Activated T-cell treated with anti-CD3 and anti-CD28 coated beads, Interleukin-2, amount 50 U/mL, for 24 hours (primary cell): Measurements from ENCODE around the gene SYNGR3.
A peak's percentile ranks its signal among the peaks of the same experiment; 100 is the strongest.
"Not testable (repeated sequence)": the region's sequence is repeated elsewhere in the genome, so short reads cannot be mapped to it uniquely, and the experiment has no call there.

Experiments used
- DNase-seq: peaks from one replicate; pipeline ENCODE4 v3.0.0-alpha.2; 2020
- H3K27ac Mint-ChIP-seq: 2 replicates; pipeline ENCODE4 v1.8.0; 2020; ENCODE audit warnings: mild to moderate bottlenecking, mixed read lengths
- H3K27me3 Mint-ChIP-seq: 2 replicates; pipeline ENCODE4 v1.8.0; 2020; ENCODE audit warnings: mixed read lengths
- H3K36me3 Mint-ChIP-seq: 2 replicates; pipeline ENCODE4 v1.8.0; 2020; ENCODE audit warnings: low read depth, mixed read lengths
- H3K4me1 Mint-ChIP-seq: 2 replicates; pipeline ENCODE4 v1.8.0; 2020; ENCODE audit warnings: low read depth, mixed read lengths
- H3K4me3 Mint-ChIP-seq: 2 replicates; pipeline ENCODE4 v1.8.0; 2020; ENCODE audit warnings: mild to moderate bottlenecking, moderate library complexity, mixed read lengths
- H3K9me3 Mint-ChIP-seq: 2 replicates; pipeline ENCODE4 v1.8.0; 2020; ENCODE audit warnings: mixed read lengths

SYNGR3 gene

GRCh38 chr16:1950559-1950958 lies 39.2 kb upstream of the SYNGR3 start:
- no peaks in the 10 kb centered on the region for H3K4me1 Mint-ChIP-seq
- no peak overlapping the region for H3K4me3 Mint-ChIP-seq
- no peak for DNase-seq
- no peaks in the 10 kb centered on the region for H3K27me3 Mint-ChIP-seq
- H3K9me3 Mint-ChIP-seq: no peaks in the 10 kb centered on the region
- H3K36me3 Mint-ChIP-seq: no peaks in the 10 kb centered on the region
- H3K27ac Mint-ChIP-seq: no peak overlapping the region

- Mint-ChIP-seq H3K27me3 (no peaks in the 10 kb centered on the region), H3K4me1 (peaks cover 2% of the 10 kb centered on the region), H3K36me3 (no peaks in the 10 kb centered on the region), H3K27ac (no peak overlapping the region), H3K4me3 (no peak overlapping the region), H3K9me3 (no peaks in the 10 kb centered on the region)
- no peak for DNase-seq
Observed at GRCh38 chr16:1953734-1954133, 36.0 kb upstream of the SYNGR3 start.

GRCh38 chr16:1957434-1958142 lies 32.2 kb upstream of the SYNGR3 start:
- not testable (repeated sequence) for H3K27me3 Mint-ChIP-seq, H3K27ac Mint-ChIP-seq, H3K4me3 Mint-ChIP-seq, DNase-seq, H3K9me3 Mint-ChIP-seq
- Mint-ChIP-seq H3K36me3 (peaks cover 32% of the 10 kb centered on the region), H3K4me1 (peaks cover 29% of the 10 kb centered on the region)

- H3K27ac Mint-ChIP-seq, H3K4me3 Mint-ChIP-seq, H3K27me3 Mint-ChIP-seq, H3K9me3 Mint-ChIP-seq, DNase-seq: not testable (repeated sequence)
- Mint-ChIP-seq H3K4me1 (peaks cover 34% of the 10 kb centered on the region), H3K36me3 (peaks cover 37% of the 10 kb centered on the region)
Observed at GRCh38 chr16:1958143-1958491, 31.7 kb upstream of the SYNGR3 start.

GRCh38 chr16:1958715-1959268 lies 31.0 kb upstream of the SYNGR3 start:
- Mint-ChIP-seq H3K9me3 (no peaks in the 10 kb centered on the region), H3K4me3 (peak overlapping the region; percentile 87), H3K4me1 (peaks cover 37% of the 10 kb centered on the region), H3K36me3 (peaks cover 44% of the 10 kb centered on the region), H3K27me3 (no peaks in the 10 kb centered on the region), H3K27ac (peak overlapping the region; percentile 94)
- no peak for DNase-seq

GRCh38 chr16:1959269-1960039 lies 30.3 kb upstream of the SYNGR3 start, which contains the start of gene NDUFB10:
TSS of gene NDUFB10 (plus strand) at chr16:1959538. CDS start at chr16:1959625, 87 bp downstream.
- H3K36me3 Mint-ChIP-seq: peaks cover 50% of the 10 kb centered on the region
- no peaks in the 10 kb centered on the region for H3K27me3 Mint-ChIP-seq
- H3K4me3 Mint-ChIP-seq: peak within 1 kb of the TSS; percentile 87
- peak within 1 kb of the TSS; percentile 94 for H3K27ac Mint-ChIP-seq
- peak; percentile 96 for DNase-seq
- H3K9me3 Mint-ChIP-seq: no peaks in the 10 kb centered on the region
- H3K4me1 Mint-ChIP-seq: peaks cover 38% of the 10 kb centered on the region

- H3K9me3 Mint-ChIP-seq: no peaks in the 10 kb centered on the region
- peaks cover 64% of the 10 kb centered on the region for H3K36me3 Mint-ChIP-seq
- peak overlapping the region; percentile 87 for H3K4me3 Mint-ChIP-seq
- H3K27ac Mint-ChIP-seq: peak overlapping the region; percentile 94
- peaks cover 43% of the 10 kb centered on the region for H3K4me1 Mint-ChIP-seq
- DNase-seq: peak; percentile 77
- no peaks in the 10 kb centered on the region for H3K27me3 Mint-ChIP-seq
Observed at GRCh38 chr16:1960665-1961630, 28.8 kb upstream of the SYNGR3 start.

GRCh38 chr16:1961651-1962067 lies 28.1 kb upstream of the SYNGR3 start:
- Mint-ChIP-seq H3K4me1 (peaks cover 43% of the 10 kb centered on the region), H3K4me3 (peak overlapping the region; percentile 87), H3K9me3 (no peaks in the 10 kb centered on the region), H3K27ac (peak overlapping the region; percentile 94), H3K27me3 (no peaks in the 10 kb centered on the region), H3K36me3 (peaks cover 65% of the 10 kb centered on the region)
- DNase-seq: peak; percentile 63

GRCh38 chr16:1962161-1963153 lies 27.3 kb upstream of the SYNGR3 start:
- H3K4me3 Mint-ChIP-seq: peak overlapping the region; percentile 87
- H3K27me3 Mint-ChIP-seq, H3K9me3 Mint-ChIP-seq: not testable (repeated sequence)
- peak overlapping the region; percentile 94 for H3K27ac Mint-ChIP-seq
- H3K4me1 Mint-ChIP-seq: peaks cover 43% of the 10 kb centered on the region
- H3K36me3 Mint-ChIP-seq: peaks cover 72% of the 10 kb centered on the region
- peak; percentile 50 for DNase-seq

- Mint-ChIP-seq H3K36me3 (peaks cover 81% of the 10 kb centered on the region), H3K27me3 (no peaks in the 10 kb centered on the region), H3K4me1 (peaks cover 39% of the 10 kb centered on the region), H3K9me3 (no peaks in the 10 kb centered on the region), H3K27ac (peak overlapping the region; percentile 94), H3K4me3 (peak overlapping the region; percentile 87)
- DNase-seq: no peak
Observed at GRCh38 chr16:1963806-1964505, 25.8 kb upstream of the SYNGR3 start.

GRCh38 chr16:1964506-1965395 lies 25.0 kb upstream of the SYNGR3 start, which contains the start of gene RPS2:
TSS of gene RPS2 (minus strand) at chr16:1964826. CDS start at chr16:1964625, 201 bp downstream.
- H3K36me3 Mint-ChIP-seq: peaks cover 77% of the 10 kb centered on the region
- peak within 1 kb of the TSS; percentile 94 for H3K27ac Mint-ChIP-seq
- peak within 1 kb of the TSS; percentile 87 for H3K4me3 Mint-ChIP-seq
- peak; percentile 99 for DNase-seq
- peaks cover 37% of the 10 kb centered on the region for H3K4me1 Mint-ChIP-seq
- no peaks in the 10 kb centered on the region for H3K9me3 Mint-ChIP-seq
- H3K27me3 Mint-ChIP-seq: no peaks in the 10 kb centered on the region
